Measurements from ENCODE around the gene MTCL1. TPM values are rescaled to one million over a fixed set of nuclear protein-coding genes. Genes with fewer than 3 reads are reported as not detected.

MTCL1 gene
- total and polyA plus RNA-seq, 9 of the 15 experiments (the other 6 are each of a cell fraction or from before 2014, with no cell fraction given) = 0.21 to 7.4 (median 3.7) TPM

DNA sequence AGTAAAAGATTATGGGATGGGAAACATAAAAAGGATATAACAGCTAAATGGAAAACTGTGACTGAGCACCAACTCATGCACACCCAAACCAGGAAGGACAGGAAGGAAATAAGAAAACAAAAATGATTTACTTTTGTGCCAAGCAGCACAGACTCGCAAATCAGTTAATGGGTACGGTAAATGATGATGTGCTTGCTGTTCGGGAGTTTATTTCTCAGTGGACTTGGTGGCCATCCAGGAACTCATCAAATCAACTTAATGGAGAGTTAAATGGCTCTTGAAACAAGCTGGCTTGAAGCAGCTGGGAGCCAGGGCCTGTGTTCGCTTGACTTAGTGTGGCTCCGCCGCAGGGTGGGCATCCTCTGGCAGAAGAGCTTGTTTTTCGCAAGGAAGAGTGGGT is 36.2 kb downstream of the MTCL1 start (continued):
- TF ChIP-seq TEAD4 (IDR thresholded peaks at IDR 0.05; ENCODE audit: low read length) = no peak
- TF ChIP-seq TEAD4 (CRISPR knock-in tag; IDR thresholded peaks at IDR 0.05; ENCODE audit: borderline replicate concordance) = no peak
- TF ChIP-seq, protein P1, sequence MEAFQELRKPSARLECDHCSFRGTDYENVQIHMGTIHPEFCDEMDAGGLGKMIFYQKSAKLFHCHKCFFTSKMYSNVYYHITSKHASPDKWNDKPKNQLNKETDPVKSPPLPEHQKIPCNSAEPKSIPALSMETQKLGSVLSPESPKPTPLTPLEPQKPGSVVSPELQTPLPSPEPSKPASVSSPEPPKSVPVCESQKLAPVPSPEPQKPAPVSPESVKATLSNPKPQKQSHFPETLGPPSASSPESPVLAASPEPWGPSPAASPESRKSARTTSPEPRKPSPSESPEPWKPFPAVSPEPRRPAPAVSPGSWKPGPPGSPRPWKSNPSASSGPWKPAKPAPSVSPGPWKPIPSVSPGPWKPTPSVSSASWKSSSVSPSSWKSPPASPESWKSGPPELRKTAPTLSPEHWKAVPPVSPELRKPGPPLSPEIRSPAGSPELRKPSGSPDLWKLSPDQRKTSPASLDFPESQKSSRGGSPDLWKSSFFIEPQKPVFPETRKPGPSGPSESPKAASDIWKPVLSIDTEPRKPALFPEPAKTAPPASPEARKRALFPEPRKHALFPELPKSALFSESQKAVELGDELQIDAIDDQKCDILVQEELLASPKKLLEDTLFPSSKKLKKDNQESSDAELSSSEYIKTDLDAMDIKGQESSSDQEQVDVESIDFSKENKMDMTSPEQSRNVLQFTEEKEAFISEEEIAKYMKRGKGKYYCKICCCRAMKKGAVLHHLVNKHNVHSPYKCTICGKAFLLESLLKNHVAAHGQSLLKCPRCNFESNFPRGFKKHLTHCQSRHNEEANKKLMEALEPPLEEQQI (IDR thresholded peaks at IDR 0.05) = no peak

DNA sequence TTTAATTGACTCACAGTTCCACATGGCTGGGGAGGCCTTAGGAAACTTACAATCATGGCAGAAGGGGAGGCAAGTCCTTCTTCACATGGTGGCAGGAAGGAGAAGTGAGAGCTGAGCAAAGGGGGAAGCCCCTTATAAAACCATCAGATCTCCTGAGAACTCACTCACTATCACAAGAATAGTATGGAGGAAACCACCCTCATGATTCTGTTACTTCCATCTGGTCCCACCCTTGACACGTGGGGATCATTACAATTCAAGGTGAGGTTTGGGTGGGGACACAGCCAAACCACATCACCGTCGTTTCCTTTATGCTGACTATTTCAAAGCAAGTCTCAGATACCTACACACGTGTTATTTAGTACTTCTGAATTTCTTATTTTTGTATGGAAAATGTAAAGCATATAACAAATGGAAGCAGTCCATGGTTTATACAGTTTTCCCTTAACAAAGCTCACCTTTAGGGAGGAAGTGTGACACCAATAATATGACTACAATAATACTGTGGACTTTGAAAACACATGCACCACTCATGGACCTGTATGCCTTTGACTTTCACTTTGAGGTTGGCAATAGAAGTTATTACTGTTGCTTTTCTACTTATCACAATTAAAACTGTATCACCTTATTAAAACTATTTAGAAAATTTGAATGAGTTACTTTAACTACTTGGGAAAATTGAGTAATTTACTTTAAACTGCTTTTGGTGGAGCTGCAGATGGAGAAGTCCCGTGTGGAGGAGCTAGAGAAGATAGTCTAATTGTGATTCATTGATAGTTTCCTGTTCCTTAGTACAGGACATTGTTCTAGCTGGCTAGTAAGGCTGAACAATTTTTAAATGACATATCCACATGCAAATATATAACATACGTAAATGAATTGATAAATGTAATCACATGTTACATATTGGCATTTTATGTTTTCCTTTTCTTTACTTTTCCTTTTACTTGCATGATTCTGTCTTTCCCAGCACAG is 37.3 kb downstream of the MTCL1 start:
- no TSS peak for BruUV-seq (replicated peaks)

More for the DNA sequence above, 37.3 kb downstream of the MTCL1 start:
- no peak for TF ChIP-seq NFATC3 (IDR thresholded peaks at IDR 0.05)
- no peak for TF ChIP-seq DMBX1 (CRISPR knock-in tag; IDR thresholded peaks at IDR 0.05; ENCODE audit: borderline replicate concordance)
- TF ChIP-seq SNIP1 (IDR thresholded peaks at IDR 0.05; ENCODE audit: low read depth) = no peak
- TF ChIP-seq PTBP1 (IDR thresholded peaks at IDR 0.05; ENCODE audit: low read depth, low read length) = no peak
- TF ChIP-seq, protein P2, sequence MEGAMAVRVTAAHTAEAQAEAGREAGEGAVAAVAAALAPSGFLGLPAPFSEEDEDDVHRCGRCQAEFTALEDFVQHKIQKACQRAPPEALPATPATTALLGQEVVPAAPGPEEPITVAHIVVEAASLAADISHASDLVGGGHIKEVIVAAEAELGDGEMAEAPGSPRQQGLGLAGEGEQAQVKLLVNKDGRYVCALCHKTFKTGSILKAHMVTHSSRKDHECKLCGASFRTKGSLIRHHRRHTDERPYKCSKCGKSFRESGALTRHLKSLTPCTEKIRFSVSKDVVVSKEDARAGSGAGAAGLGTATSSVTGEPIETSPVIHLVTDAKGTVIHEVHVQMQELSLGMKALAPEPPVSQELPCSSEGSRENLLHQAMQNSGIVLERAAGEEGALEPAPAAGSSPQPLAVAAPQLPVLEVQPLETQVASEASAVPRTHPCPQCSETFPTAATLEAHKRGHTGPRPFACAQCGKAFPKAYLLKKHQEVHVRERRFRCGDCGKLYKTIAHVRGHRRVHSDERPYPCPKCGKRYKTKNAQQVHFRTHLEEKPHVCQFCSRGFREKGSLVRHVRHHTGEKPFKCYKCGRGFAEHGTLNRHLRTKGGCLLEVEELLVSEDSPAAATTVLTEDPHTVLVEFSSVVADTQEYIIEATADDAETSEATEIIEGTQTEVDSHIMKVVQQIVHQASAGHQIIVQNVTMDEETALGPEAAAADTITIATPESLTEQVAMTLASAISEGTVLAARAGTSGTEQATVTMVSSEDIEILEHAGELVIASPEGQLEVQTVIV (CRISPR knock-in tag; IDR thresholded peaks at IDR 0.05; ENCODE audit: borderline replicate concordance) = no peak
- TF ChIP-seq ZNF384 (IDR thresholded peaks at IDR 0.05; ENCODE audit: low read depth, low read length) = no peak
- TF ChIP-seq, protein P3, sequence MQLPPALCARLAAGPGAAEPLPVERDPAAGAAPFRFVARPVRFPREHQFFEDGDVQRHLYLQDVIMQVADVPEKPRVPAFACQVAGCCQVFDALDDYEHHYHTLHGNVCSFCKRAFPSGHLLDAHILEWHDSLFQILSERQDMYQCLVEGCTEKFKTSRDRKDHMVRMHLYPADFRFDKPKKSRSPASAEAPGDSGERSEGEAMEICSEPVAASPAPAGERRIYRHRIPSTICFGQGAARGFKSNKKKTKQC (CRISPR knock-in tag; IDR thresholded peaks at IDR 0.05) = no peak
- no peak for TF ChIP-seq SP1 (CRISPR knock-in tag; IDR thresholded peaks at IDR 0.05)
- no peak for TF ChIP-seq PHF21A (IDR thresholded peaks at IDR 0.05; ENCODE audit: borderline replicate concordance, low read depth)
- Histone ChIP-seq H4K20me1 (replicated peaks; ENCODE audit: control insufficient read depth, insufficient read depth, low read length) (no peaks in the 10 kb centered on the region), H3K79me2 (ENCODE audit: control insufficient read depth, insufficient read depth, low read length) (no peaks in the 10 kb centered on the region), H3K27ac (ENCODE audit: extremely low read depth, low read depth, low read length) (no peak overlapping the region), H3K4me2 (ENCODE audit: insufficient read depth, low read length) (no peak overlapping the region), H2AFZ (ENCODE audit: low read depth, low read length) (no peak overlapping the region), H3K36me3 (ENCODE audit: control insufficient read depth, insufficient read depth, low read length) (no peaks in the 10 kb centered on the region; the same call in 2 of the 3 replicates), H3K9ac (ENCODE audit: insufficient read depth in 1 of 2, low read depth in 2 of 2, low read length in 2 of 2) (no peak overlapping the region), H3K4me3 (no peak overlapping the region), H3K27me3 (ENCODE audit: control insufficient read depth in 2 of 2, insufficient read depth in 2 of 2, low read length in 2 of 2) (peaks cover 0 to 4% of the 10 kb centered on the region in 2 experiments; a peak in 1 of 5 replicates), H3K4me1 (replicated peaks in 1 of 2; ENCODE audit: control insufficient read depth in 2 of 2, insufficient read depth in 2 of 2, low read length in 2 of 2) (no peaks in the 10 kb centered on the region; a peak in 2 of 5 replicates), H3K9me3 (replicated peaks; ENCODE audit: control insufficient read depth, insufficient read depth, low read depth, low read length) (no peaks in the 10 kb centered on the region), H3K9me1 (ENCODE audit: control insufficient read depth, insufficient read depth, low read length) (no peaks in the 10 kb centered on the region)
- FAIRE-seq = no peak
- intact Hi-C loops (cut with micrococcal nuclease) = no loop called here
- no peak for ATAC-seq
- POLR2A ChIA-PET = interaction anchor here (1.8 kb wide), 1 partner anchor 15 kb away, joined by 4 read pairs; no protein-coding TSS in a partner anchor
- 19% methylated on average over 6 of the region's 6 CpGs for WGBS (ENCODE audit: insufficient coverage, low coverage, missing lambda C conversion rate)
- CTCF ChIA-PET (ENCODE audit: low intra/inter-chr PET ratio) = no interaction called here
- in situ Hi-C loops (cut with MboI) = no loop called here
- no peak for DNase-seq (ENCODE audit: extremely low read depth in 1 of 4, low spot score in 3 of 4)

All from K562 (cell line).